Neuronal stem cell (in vitro differentiated cells): ENCODE results near the gene PACRG.

Experiments
- DNase-seq: peaks from one replicate; pipeline ENCODE4 v3.0.0-alpha.2; 2013; ENCODE audit warnings: low spot score
- H2AFZ ChIP-seq: one replicate; pipeline ENCODE4 v1.6.1; 2013; ENCODE audit warnings: mild to moderate bottlenecking, low read length, inconsistent platforms
- H2AK5ac ChIP-seq: 2 replicates; pipeline ENCODE4 v1.6.1; 2013; ENCODE audit warnings: low read depth, mild to moderate bottlenecking, inconsistent platforms, low read length, moderate library complexity, mixed read lengths
- H2BK120ac ChIP-seq: 2 replicates; pipeline ENCODE4 v1.6.1; 2013; ENCODE audit warnings: low read depth, mild to moderate bottlenecking, inconsistent platforms, low read length, moderate library complexity, mixed read lengths
- H2BK12ac ChIP-seq: one replicate; pipeline ENCODE4 v1.6.1; 2013; ENCODE audit warnings: low read length, inconsistent platforms
- H2BK15ac ChIP-seq: 2 replicates; pipeline ENCODE4 v1.6.1; 2013; ENCODE audit warnings: mild to moderate bottlenecking, low read length, inconsistent platforms, mixed read lengths
- H2BK5ac ChIP-seq: one replicate; pipeline ENCODE4 v1.6.1; 2013; ENCODE audit warnings: inconsistent platforms, mild to moderate bottlenecking, low read length, moderate library complexity
- H3K14ac ChIP-seq: one replicate; pipeline ENCODE4 v1.6.1; 2013; ENCODE audit warnings: low read length, inconsistent platforms
- H3K18ac ChIP-seq: 2 replicates; pipeline ENCODE4 v1.6.1; 2013; ENCODE audit warnings: low read length, inconsistent platforms
- H3K23ac ChIP-seq: 2 replicates; pipeline ENCODE4 v1.6.1; 2013; ENCODE audit warnings: low read depth, mild to moderate bottlenecking, mixed read lengths, low read length, inconsistent platforms; ENCODE audit not compliant: poor library complexity
- H3K27ac ChIP-seq: replicated peaks from 3 replicates; pipeline ENCODE4 v1.5.1; 2013; ENCODE audit warnings: low read length, inconsistent platforms
- H3K27me3 ChIP-seq, 3 experiments: 2 replicates each; pipeline ENCODE4 v1.6.1; 2013; ENCODE audit warnings: low read length in 3 of 3, mild to moderate bottlenecking in 2 of 3, inconsistent platforms in 1 of 3, low read depth in 1 of 3, mixed read lengths in 1 of 3, moderate library complexity in 1 of 3; ENCODE audit not compliant: control insufficient read depth in 3 of 3, insufficient read depth in 3 of 3
- H3K36me3 ChIP-seq, 2 donors: replicated peaks in 1 of 2; 2 replicates each; pipeline ENCODE4 v1.6.1; 2013; ENCODE audit warnings: low read length in 2 of 2; ENCODE audit not compliant: control insufficient read depth in 2 of 2, insufficient read depth in 2 of 2
- H3K4ac ChIP-seq: 2 replicates; pipeline ENCODE4 v1.6.1; 2013; ENCODE audit warnings: inconsistent platforms, mild to moderate bottlenecking, low read length, moderate library complexity
- H3K4me1 ChIP-seq, 2 donors: 1 replicate in 1 of 2; 2 replicates in 1 of 2; pipeline ENCODE4 v1.6.1; 2013; ENCODE audit warnings: low read length in 2 of 2, low read depth in 1 of 2; ENCODE audit not compliant: control insufficient read depth in 2 of 2, insufficient read depth in 1 of 2
- H3K4me2 ChIP-seq: one replicate; pipeline ENCODE4 v1.6.1; 2013; ENCODE audit warnings: mild to moderate bottlenecking, low read length, inconsistent platforms; ENCODE audit not compliant: insufficient read depth, poor library complexity, severe bottlenecking
- H3K4me3 ChIP-seq, 2 donors: 2 replicates each; pipeline ENCODE4 v1.5.1; 2013; ENCODE audit warnings: low read length in 2 of 2, mild to moderate bottlenecking in 2 of 2, inconsistent platforms in 1 of 2, moderate library complexity in 1 of 2
- H3K79me1 ChIP-seq: one replicate; pipeline ENCODE4 v1.6.1; 2013; ENCODE audit warnings: low read depth, mild to moderate bottlenecking, inconsistent platforms, low read length, moderate library complexity
- H3K9ac ChIP-seq: one replicate; pipeline ENCODE4 v1.6.1; 2013; ENCODE audit warnings: mild to moderate bottlenecking, low read depth, low read length, inconsistent platforms; ENCODE audit not compliant: poor library complexity
- H3K9me3 ChIP-seq, 2 donors: replicated peaks in 1 of 2; 2 replicates each; pipeline versions ENCODE3 to v1.6.1; 2013; ENCODE audit warnings: low read length in 2 of 2, mild to moderate bottlenecking in 2 of 2, inconsistent platforms in 1 of 2, low read depth in 1 of 2, mixed read lengths in 1 of 2, moderate library complexity in 1 of 2; ENCODE audit not compliant: control insufficient read depth in 2 of 2, insufficient read depth in 1 of 2
- H4K8ac ChIP-seq: one replicate; pipeline ENCODE4 v1.6.1; 2013; ENCODE audit warnings: low read depth, mild to moderate bottlenecking, inconsistent platforms, low read length, moderate library complexity
- H4K91ac ChIP-seq: one replicate; pipeline ENCODE4 v1.6.1; 2013; ENCODE audit warnings: low read length, low read depth, mild to moderate bottlenecking, inconsistent platforms; ENCODE audit not compliant: poor library complexity
- WGBS, 2 donors: extraction: QIAGEN DNeasy Blood & Tissue Kit; methylation state at CpG; one replicate each; pipeline ENCODE4 v1.1.7; 2013; ENCODE audit warnings: missing lambda C conversion rate in 2 of 2, mixed read lengths in 1 of 2; ENCODE audit not compliant: insufficient read length in 2 of 2, insufficient replicate concordance in 1 of 2; ENCODE audit errors: extremely low coverage in 2 of 2; 5-methylcytosine and 5-hydroxymethylcytosine counted together

The PACRG gene

GRCh38 chr6:162900503-162900902 lies 172.7 kb downstream of the PACRG start:
- Histone ChIP-seq H4K8ac (no peak overlapping the region), H3K18ac (no peak overlapping the region), H3K27me3 (no peaks in the 10 kb centered on the region), H3K36me3 (no peaks in the 10 kb centered on the region), H3K4me3 (no peak overlapping the region), H2AK5ac (no peak overlapping the region), H3K9me3 (peaks cover 0 to 5% of the 10 kb centered on the region in 2 donors), H3K14ac (no peak overlapping the region), H3K9ac (no peak overlapping the region), H3K4me2 (no peak overlapping the region), H3K4me1 (no peaks in the 10 kb centered on the region), H2BK15ac (no peak overlapping the region), H2BK12ac (no peak overlapping the region), H3K27ac (no peak overlapping the region), H2AFZ (no peak overlapping the region), H3K4ac (no peak overlapping the region), H4K91ac (no peak overlapping the region), H2BK120ac (no peak overlapping the region), H3K23ac (no peak overlapping the region), H2BK5ac (no peak overlapping the region), H3K79me1 (no peaks in the 10 kb centered on the region)
- WGBS, 2 donors: no CpG with 5 or more reads among the region's 10 CpGs
- no peak for DNase-seq

DNA sequence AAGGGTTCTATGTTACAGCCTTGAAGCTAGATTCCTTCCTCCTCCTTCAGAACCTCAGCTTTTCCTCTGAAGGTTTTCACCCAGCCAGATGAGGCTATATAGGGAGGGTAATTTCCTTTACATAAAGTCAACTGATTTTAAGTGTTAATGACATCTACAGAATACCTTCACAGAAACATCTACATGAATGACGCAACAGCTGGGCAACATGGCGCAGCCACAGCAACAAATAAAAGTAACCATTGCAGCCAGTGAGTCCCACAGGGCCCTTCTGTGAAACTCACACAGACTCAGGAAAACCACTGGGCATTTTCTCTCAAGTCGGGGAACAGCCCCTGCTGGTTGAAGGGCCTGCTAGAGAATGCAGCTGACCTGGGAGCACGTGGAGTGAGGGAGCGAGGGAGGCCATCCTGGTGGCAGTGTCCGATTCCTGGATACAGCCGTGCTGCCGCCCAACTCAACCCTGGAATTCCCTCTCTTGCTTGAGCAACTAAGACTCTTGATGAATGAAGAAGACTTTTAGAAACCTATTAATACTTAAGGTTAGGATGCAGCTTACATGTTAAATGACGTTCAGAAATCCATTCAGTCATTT lies 176.4 kb downstream of the PACRG start:
- H3K4me2 ChIP-seq: no peak overlapping the region
- no peak overlapping the region for H3K9ac ChIP-seq
- no peak overlapping the region for H2BK120ac ChIP-seq
- no peaks in the 10 kb centered on the region for H3K27me3 ChIP-seq
- no peak for DNase-seq
- H3K4me1 ChIP-seq: no peaks in the 10 kb centered on the region
- H4K91ac ChIP-seq: no peak overlapping the region
- H3K36me3 ChIP-seq: no peaks in the 10 kb centered on the region
- no CpG with 5 or more reads among the region's 9 CpGs for WGBS, 2 donors
- no peak overlapping the region for H3K14ac ChIP-seq
- no peak overlapping the region for H3K27ac ChIP-seq
- H2AK5ac ChIP-seq: no peak overlapping the region
- H2BK5ac ChIP-seq: no peak overlapping the region
- no peak overlapping the region for H3K23ac ChIP-seq
- H4K8ac ChIP-seq: no peak overlapping the region
- no peak overlapping the region for H3K4ac ChIP-seq
- peaks cover 0 to 4% of the 10 kb centered on the region in 2 donors for H3K9me3 ChIP-seq
- H2AFZ ChIP-seq: no peak overlapping the region
- H3K18ac ChIP-seq: peak overlapping the region; percentile 16
- H2BK15ac ChIP-seq: no peak overlapping the region
- H2BK12ac ChIP-seq: no peak overlapping the region
- H3K79me1 ChIP-seq: no peaks in the 10 kb centered on the region
- H3K4me3 ChIP-seq: no peak overlapping the region

DNA sequence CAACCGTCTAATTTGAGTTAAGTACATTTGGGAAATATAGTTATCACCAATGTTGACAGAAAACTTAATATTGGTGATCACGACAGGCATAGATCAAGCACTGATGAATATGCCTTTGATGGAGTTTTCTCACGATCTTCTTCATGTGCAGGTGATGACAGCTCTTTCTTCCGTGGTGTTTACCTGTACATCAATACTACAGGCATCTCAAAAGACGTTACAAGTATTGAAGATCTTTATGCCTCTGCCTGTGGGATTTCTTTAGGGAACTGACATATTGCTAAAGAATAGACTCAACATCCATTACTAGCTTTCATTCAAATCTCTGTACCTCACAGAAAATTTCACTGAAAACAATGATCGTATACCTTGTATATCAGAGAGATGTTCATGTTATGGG lies 178.7 kb downstream of the PACRG start:
- H2BK120ac ChIP-seq: no peak overlapping the region
- H4K91ac ChIP-seq: no peak overlapping the region
- no peak overlapping the region for H3K4me3 ChIP-seq
- H3K9ac ChIP-seq: no peak overlapping the region
- H3K14ac ChIP-seq: no peak overlapping the region
- no CpG with 5 or more reads among the region's 6 CpGs for WGBS, 2 donors
- no peak overlapping the region for H2BK15ac ChIP-seq
- H3K4me2 ChIP-seq: no peak overlapping the region
- no peaks in the 10 kb centered on the region for H3K27me3 ChIP-seq
- no peak overlapping the region for H3K18ac ChIP-seq
- no peak overlapping the region for H3K23ac ChIP-seq
- no peaks in the 10 kb centered on the region for H3K4me1 ChIP-seq
- peaks cover 0 to 2% of the 10 kb centered on the region in 2 donors for H3K9me3 ChIP-seq
- H2AFZ ChIP-seq: no peak overlapping the region
- H4K8ac ChIP-seq: no peak overlapping the region
- no peaks in the 10 kb centered on the region for H3K36me3 ChIP-seq
- H3K79me1 ChIP-seq: no peaks in the 10 kb centered on the region
- H3K27ac ChIP-seq: no peak overlapping the region
- H2BK12ac ChIP-seq: no peak overlapping the region
- DNase-seq: no peak
- no peak overlapping the region for H2BK5ac ChIP-seq
- no peak overlapping the region for H3K4ac ChIP-seq
- H2AK5ac ChIP-seq: no peak overlapping the region

- no CpG with 5 or more reads among the region's 2 CpGs for WGBS, 2 donors
- no peak for DNase-seq
These were observed 180.2 kb downstream of the PACRG start for GRCh38 chr6:162907876-162908481.

More at GRCh38 chr6:162907876-162908481, 180.2 kb downstream of the PACRG start:
- H3K27ac ChIP-seq: no peak overlapping the region
- H3K23ac ChIP-seq: no peak overlapping the region
- no peak overlapping the region for H3K14ac ChIP-seq
- no peak overlapping the region for H4K8ac ChIP-seq
- no peak overlapping the region for H4K91ac ChIP-seq
- no peak overlapping the region for H3K4me3 ChIP-seq
- no peak overlapping the region for H3K18ac ChIP-seq
- no peaks in the 10 kb centered on the region for H3K4me1 ChIP-seq
- H3K4me2 ChIP-seq: no peak overlapping the region
- no peak overlapping the region for H2BK12ac ChIP-seq
- peaks cover 0 to 2% of the 10 kb centered on the region in 2 donors for H3K9me3 ChIP-seq
- no peak overlapping the region for H3K9ac ChIP-seq
- no peak overlapping the region for H2BK5ac ChIP-seq
- no peak overlapping the region for H2BK15ac ChIP-seq
- H3K79me1 ChIP-seq: no peaks in the 10 kb centered on the region
- H3K4ac ChIP-seq: no peak overlapping the region
- H2BK120ac ChIP-seq: no peak overlapping the region
- H2AFZ ChIP-seq: no peak overlapping the region
- no peaks in the 10 kb centered on the region for H3K36me3 ChIP-seq
- no peaks in the 10 kb centered on the region for H3K27me3 ChIP-seq
- no peak overlapping the region for H2AK5ac ChIP-seq
